Muscle of arm (tissue), 12 donors: ENCODE measurements around the gene BTLA. TPM values are rescaled to one million over a fixed set of nuclear protein-coding genes. Genes with fewer than 3 reads are reported as not detected.
"Not testable (repeated sequence)": the region's sequence is repeated elsewhere in the genome, so short reads cannot be mapped to it uniquely, and the experiment has no call there.

Experiments used
- DNase-seq: peaks from one replicate; pipeline ENCODE4 v3.0.0-alpha.2; 2013
- polyA plus RNA-seq, 12 donors: library from polyadenylated mRNA; unstranded; fragments of 120-200 nt; gene quantifications; one replicate each; pipeline ENCODE4 v1.2.1, GENCODE V29; 2013; ENCODE audit not compliant: insufficient read length in 12 of 12

The BTLA gene
- polyA plus RNA-seq, 12 donors, result 0.14 to 1.9 (median 0.22) TPM; not detected in 5

DNA sequence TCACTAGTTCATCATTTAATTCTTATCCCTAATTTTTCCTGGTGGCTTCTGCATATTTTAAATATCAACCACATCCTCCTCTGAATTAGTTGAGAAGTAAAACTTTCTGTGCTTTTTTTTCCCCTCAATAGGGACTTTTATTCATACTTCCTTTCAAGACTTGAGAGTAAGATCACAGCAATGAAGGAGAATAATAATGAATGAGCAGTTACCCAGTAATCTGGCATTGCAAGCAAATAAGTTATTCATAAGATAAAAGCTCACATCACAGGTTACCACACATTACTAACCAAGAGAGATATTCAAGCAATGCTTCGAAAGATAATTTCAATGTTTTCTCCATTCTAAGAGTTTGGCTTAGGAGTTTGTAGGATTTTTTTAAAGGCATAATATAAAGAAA is 50.3 kb downstream of the BTLA start:
- DNase-seq, result no peak

DNA sequence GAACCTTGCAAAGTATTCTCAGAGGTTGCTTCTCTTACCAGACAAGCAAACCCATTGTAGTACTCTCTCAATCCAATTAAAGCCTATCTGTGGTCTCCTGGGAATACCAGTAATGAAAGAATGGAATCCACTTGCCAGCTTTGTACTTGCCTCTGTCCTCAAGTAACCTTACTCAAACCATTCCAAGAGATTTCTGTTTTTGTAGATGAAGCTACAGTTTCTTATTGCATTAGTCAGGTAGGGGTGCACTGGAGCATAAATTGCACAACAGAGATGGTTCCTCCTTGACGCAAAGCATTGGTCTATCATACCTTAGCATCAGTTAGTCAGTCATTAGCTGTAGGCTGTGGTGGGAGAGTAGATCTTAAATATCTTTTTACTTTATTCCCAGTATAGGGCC is 52.9 kb downstream of the BTLA start:
- no peak for DNase-seq

DNA sequence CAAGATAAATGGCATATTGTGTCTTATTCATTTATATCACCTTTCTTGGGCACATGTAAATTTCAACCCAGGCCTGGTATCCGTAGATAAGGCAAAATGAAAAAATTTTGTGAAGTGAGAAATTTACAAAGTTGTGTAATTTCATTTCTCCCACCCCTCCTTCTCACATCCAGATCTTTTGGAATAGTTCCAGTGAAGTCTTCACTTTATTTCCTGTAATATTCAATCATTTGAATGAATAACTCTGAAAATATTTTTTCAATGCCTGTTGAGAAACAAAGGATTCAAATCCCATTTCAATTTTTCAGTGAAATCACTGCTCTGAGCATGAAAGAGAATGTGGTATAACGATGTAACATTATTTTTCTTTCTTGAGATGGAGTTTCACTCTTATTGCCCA is 53.4 kb downstream of the BTLA start:
- DNase-seq, result no peak

GRCh38 chr3:112437146-112438022 is 61.9 kb downstream of the BTLA start:
- no peak for DNase-seq

DNA sequence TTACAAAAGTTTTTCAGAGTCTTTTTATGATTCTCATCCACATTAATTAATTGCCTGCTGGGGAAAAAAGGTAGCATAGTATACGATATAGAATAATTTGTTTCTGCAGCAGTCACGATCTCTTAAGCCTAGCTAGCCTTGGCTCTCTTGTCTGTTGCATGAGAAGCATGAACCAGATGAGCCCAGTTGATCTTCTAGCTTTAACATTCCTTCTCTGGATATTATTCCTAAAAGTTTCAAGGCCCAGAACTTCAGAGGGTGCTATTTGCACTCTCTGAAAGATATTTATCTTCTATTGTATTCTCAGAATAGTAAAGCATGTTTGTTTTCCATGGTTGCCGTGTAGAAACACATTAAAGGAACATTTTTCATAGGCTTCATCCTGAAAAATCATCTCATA is 69.3 kb downstream of the BTLA start:
- no peak for DNase-seq

- no peak for DNase-seq
Measured at GRCh38 chr3:112427123-112427522, 72.1 kb downstream of the BTLA start.

DNA sequence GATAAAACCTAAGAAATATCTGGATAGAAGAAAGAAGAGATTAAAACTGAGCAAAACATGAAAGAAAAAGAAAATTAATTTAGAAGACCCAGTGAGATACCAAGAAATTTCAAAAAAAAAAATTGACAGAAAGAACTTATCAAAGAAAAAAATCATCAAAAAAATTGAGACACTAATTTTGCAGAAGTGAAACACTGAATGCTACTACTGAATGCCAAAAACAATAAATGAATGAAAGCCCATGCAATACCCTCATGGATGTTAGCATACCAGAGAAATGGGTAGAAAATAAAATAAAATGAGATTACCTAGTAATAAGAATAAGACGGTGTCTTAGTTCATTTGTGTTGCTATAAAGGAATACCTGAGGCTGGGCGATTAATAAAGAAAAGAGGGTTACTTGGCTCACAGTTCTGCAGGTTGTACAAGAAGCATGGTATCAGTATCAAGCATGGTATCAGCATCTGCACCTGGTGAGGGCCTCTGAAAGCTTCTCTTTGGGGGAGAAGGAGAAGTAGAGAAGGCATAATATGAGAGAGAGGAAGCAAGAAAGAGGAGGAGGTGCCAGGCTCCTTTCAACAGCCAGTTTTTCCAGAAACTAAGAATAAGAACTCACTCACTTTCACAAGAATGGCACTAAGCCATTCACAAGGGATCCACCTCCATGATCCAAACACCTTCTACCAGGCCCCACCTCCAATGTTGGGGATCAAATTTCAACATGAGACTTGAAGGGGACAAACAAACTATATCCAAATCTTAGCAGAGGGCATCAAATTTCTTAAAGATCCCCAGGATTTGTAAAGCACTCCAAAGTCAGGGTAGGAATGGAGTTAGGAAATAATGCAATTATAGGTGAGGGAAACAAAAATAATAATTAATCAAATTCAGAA is 73.2 kb downstream of the BTLA start:
- DNase-seq, result no peak

DNA sequence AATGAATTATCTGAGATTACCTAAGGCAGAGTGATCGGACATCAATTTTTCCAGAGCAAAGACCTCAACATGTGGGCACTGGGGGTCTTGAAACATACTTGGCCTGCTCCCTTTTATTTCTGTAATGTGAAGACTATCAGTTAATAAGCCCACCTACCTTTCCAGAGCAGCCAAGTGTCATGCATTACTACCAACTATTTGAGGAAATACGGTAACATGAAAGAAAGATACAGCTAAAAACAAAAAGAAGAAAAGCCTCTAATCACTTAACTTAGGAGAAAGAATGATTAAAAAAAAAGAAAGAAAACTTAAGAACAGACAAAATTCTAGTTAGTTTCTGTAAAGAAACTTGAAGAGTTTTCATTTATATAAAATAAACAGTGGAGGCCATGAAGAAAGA is 73.9 kb downstream of the BTLA start:
- no peak for DNase-seq

GRCh38 chr3:112424394-112424793 is 74.9 kb downstream of the BTLA start:
- no peak for DNase-seq

DNA sequence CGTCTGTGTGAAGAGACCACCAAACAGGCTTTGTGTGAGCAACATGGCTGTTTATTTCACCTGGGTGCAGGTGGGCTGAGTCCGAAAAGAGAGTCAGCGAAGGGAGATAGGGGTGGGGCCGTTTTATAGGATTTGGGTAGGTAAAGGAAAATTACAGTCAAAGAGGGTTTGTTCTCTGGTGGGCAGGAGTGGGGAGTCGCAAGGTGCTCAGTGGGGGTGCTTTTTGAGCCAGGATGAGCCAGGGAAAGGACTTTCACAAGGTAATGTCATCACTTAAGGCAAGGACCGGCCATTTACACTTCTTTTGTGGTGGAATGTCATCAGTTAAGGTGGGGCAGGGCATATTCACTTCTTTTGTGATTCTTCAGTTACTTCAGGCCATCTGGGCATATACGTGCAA is 76.4 kb downstream of the BTLA start:
- not testable (repeated sequence) for DNase-seq

GRCh38 chr3:112418526-112418925 is 80.7 kb downstream of the BTLA start:
- DNase-seq, result not testable (repeated sequence)

GRCh38 chr3:112417696-112418318 is 81.5 kb downstream of the BTLA start:
- DNase-seq, result no peak

- DNase-seq, result no peak
Measured at GRCh38 chr3:112416391-112417212, 82.7 kb downstream of the BTLA start.

DNA sequence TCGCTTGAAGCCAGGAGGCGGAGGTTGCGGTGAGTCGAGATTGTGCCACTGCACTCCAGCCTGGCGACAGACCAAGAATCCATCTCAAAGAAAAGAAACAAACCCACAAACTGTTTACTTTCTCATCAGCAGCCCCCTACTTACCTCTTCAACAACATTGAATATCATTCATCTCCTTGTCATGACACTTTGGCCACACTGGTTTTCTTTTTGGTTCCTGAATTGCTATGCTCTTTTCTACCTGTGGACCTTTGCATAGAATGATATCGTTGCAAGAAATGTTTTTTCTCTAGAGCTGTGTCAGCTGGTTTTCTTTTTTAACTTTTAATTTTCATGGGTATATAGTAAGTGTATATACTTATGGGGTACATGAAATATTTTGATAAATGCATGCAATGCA is 83.9 kb downstream of the BTLA start:
- DNase-seq, result no peak

Other genes starting within 250 kb of the BTLA start
- gene SLC9C1, start 205.3 kb downstream of the BTLA start, polyA plus RNA-seq, result 1 to 10 TPM in 2 of 12 donors, under 1 TPM in 8, not detected in 2; 0.13 to 1.3 (median 0.50) TPM
- gene CD200, start 166.3 kb downstream of the BTLA start, polyA plus RNA-seq, result 10 to 100 TPM in 11 of 12 donors, not detected in 1; 11.1 to 24.7 (median 14.8) TPM
- 10 to 100 TPM in 11 of 12 donors, not detected in 1; 24.0 to 50.7 (median 30.7) TPM for gene ATG3, start 62.5 kb upstream of the BTLA start, polyA plus RNA-seq
- 10 to 100 TPM in 11 of 12 donors, not detected in 1; 22.5 to 50.9 (median 31.9) TPM for gene SLC35A5, start 62.6 kb upstream of the BTLA start, polyA plus RNA-seq
- 100 to 1,000 TPM in 2 of 12 donors, 10 to 100 TPM in 9, not detected in 1; 34.8 to 204 (median 62.6) TPM for gene CCDC80, start 141.7 kb upstream of the BTLA start, polyA plus RNA-seq